HFFc6 (cell line): Measurements from ENCODE around the gene PELO. TPM values are rescaled to one million over a fixed set of nuclear protein-coding genes. Genes with fewer than 3 reads are reported as not detected.
A peak's percentile ranks its signal among the peaks of the same experiment; 100 is the strongest.

Experiments
- DNase-seq: peaks from one replicate; pipeline ENCODE4 v3.0.0-alpha.2; 2018
- H3K27ac Mint-ChIP-seq: 2 replicates; pipeline ENCODE4 v1.8.0; 2020; ENCODE audit warnings: mild to moderate bottlenecking, mixed read lengths
- H3K27me3 Mint-ChIP-seq: 2 replicates; pipeline ENCODE4 v1.8.0; 2021; ENCODE audit warnings: mild to moderate bottlenecking, moderate library complexity, mixed read lengths; ENCODE audit not compliant: insufficient read depth
- H3K36me3 Mint-ChIP-seq: 2 replicates; pipeline ENCODE4 v1.8.0; 2021; ENCODE audit warnings: low read depth, mixed read lengths
- H3K4me1 Mint-ChIP-seq: 2 replicates; pipeline ENCODE4 v1.8.0; 2020; ENCODE audit warnings: low read depth, mixed read lengths
- H3K4me3 Mint-ChIP-seq: 2 replicates; pipeline ENCODE4 v1.8.0; 2020; ENCODE audit warnings: mild to moderate bottlenecking, moderate library complexity, mixed read lengths
- H3K9me3 Mint-ChIP-seq: 2 replicates; pipeline ENCODE4 v1.8.0; 2020; ENCODE audit warnings: mild to moderate bottlenecking, mixed read lengths
- CTCF ChIP-seq: fragments of 200-600 bp; sonication (generic); IDR thresholded peaks from 2 replicates; pipeline ENCODE4 v1.5.0; 2021; ENCODE audit warnings: antibody characterized with exemption, mild to moderate bottlenecking
- total RNA-seq, 6 experiments: library from RNA; stranded (reverse); fragmentation: NEBNext Ultra II Directional; extraction: Animal tissue kit (Norgen Biotek cat#: 25700); gene quantifications; 2 replicates in 1 of 6; 3 replicates in 5 of 6; pipeline ENCODE4 v1.2.3, GENCODE V29; 2021

Gene PELO
- total RNA-seq, 6 experiments from 2014 or later: 52.6 to 77.2 (median 72.8) TPM

- Mint-ChIP-seq H3K27ac (peak overlapping the region; percentile 91), H3K4me3 (peak overlapping the region; percentile 98), H3K27me3 (no peaks in the 10 kb centered on the region; the same call in 1 of the 2 replicates), H3K9me3 (no peaks in the 10 kb centered on the region), H3K4me1 (peaks cover 71% of the 10 kb centered on the region), H3K36me3 (peaks cover 23% of the 10 kb centered on the region)
- no peak for DNase-seq
- TF ChIP-seq CTCF: peak; percentile 3; the same call in 1 of the 2 replicates
Observed at GRCh38 chr5:52788505-52788821, 747 bp downstream of the PELO start.

- H3K4me1 Mint-ChIP-seq: peaks cover 72% of the 10 kb centered on the region
- peak overlapping the region; percentile 37 for H3K27ac Mint-ChIP-seq
- H3K9me3 Mint-ChIP-seq: no peaks in the 10 kb centered on the region
- peak overlapping the region; percentile 98 for H3K4me3 Mint-ChIP-seq
- TF ChIP-seq CTCF: no peak
- no peak for DNase-seq
- peaks cover 23% of the 10 kb centered on the region for H3K36me3 Mint-ChIP-seq
- no peaks in the 10 kb centered on the region; the same call in 1 of the 2 replicates for H3K27me3 Mint-ChIP-seq
Observed at GRCh38 chr5:52789378-52789777, 1.7 kb downstream of the PELO start.

- no peak for TF ChIP-seq CTCF
- no peaks in the 10 kb centered on the region; the same call in 1 of the 2 replicates for H3K27me3 Mint-ChIP-seq
- peaks cover 23% of the 10 kb centered on the region for H3K36me3 Mint-ChIP-seq
- no peaks in the 10 kb centered on the region for H3K9me3 Mint-ChIP-seq
- peak overlapping the region; percentile 98 for H3K4me3 Mint-ChIP-seq
- peak overlapping the region; percentile 10; the same call in 1 of the 2 replicates for H3K27ac Mint-ChIP-seq
- no peak for DNase-seq
- peaks cover 72% of the 10 kb centered on the region for H3K4me1 Mint-ChIP-seq
Observed at GRCh38 chr5:52789851-52790250, 2.1 kb downstream of the PELO start.

GRCh38 chr5:52791366-52791765 lies 3.6 kb downstream of the PELO start:
- no peaks in the 10 kb centered on the region; the same call in 1 of the 2 replicates for H3K27me3 Mint-ChIP-seq
- H3K27ac Mint-ChIP-seq: no peak overlapping the region
- no peak for TF ChIP-seq CTCF
- peaks cover 23% of the 10 kb centered on the region for H3K36me3 Mint-ChIP-seq
- H3K4me1 Mint-ChIP-seq: peaks cover 68% of the 10 kb centered on the region
- no peak for DNase-seq
- no peaks in the 10 kb centered on the region for H3K9me3 Mint-ChIP-seq
- no peak overlapping the region; the same call in 1 of the 2 replicates for H3K4me3 Mint-ChIP-seq

GRCh38 chr5:52794519-52794918 lies 6.8 kb downstream of the PELO start:
- Mint-ChIP-seq H3K27ac (no peak overlapping the region), H3K4me1 (peaks cover 79% of the 10 kb centered on the region), H3K9me3 (no peaks in the 10 kb centered on the region), H3K27me3 (no peaks in the 10 kb centered on the region; the same call in 1 of the 2 replicates), H3K36me3 (peaks cover 15% of the 10 kb centered on the region), H3K4me3 (no peak overlapping the region)
- no peak for DNase-seq
- no peak for TF ChIP-seq CTCF

GRCh38 chr5:52796031-52796430 lies 8.3 kb downstream of the PELO start:
- no peaks in the 10 kb centered on the region for H3K9me3 Mint-ChIP-seq
- peaks cover 12% of the 10 kb centered on the region for H3K36me3 Mint-ChIP-seq
- H3K27ac Mint-ChIP-seq: no peak overlapping the region
- peaks cover 68% of the 10 kb centered on the region for H3K4me1 Mint-ChIP-seq
- peaks cover 2% of the 10 kb centered on the region; the same call in 1 of the 2 replicates for H3K27me3 Mint-ChIP-seq
- H3K4me3 Mint-ChIP-seq: no peak overlapping the region
- no peak for DNase-seq
- TF ChIP-seq CTCF: no peak
